ENCODE measurements around the gene B4GALT2. TPM values are rescaled to one million over a fixed set of nuclear protein-coding genes. Genes with fewer than 3 reads are reported as not detected.

Gene B4GALT2
- total and polyA plus RNA-seq, 2 donors (not counting 1 experiment from before 2014, with no cell fraction given), result 4.6 to 6.5 TPM

- Mint-ChIP-seq H3K27ac (peak overlapping the region; percentile 86), H3K9me3 (ENCODE audit: insufficient read depth) (no peaks in the 10 kb centered on the region), H3K27me3 (no peaks in the 10 kb centered on the region), H3K4me1 (peaks cover 38% of the 10 kb centered on the region), H3K4me3 (peak overlapping the region; percentile 89)
- ChIA-PET POLR2A (interaction anchor here (0.6 to 0.7 kb wide), 5 partner anchors 44 to 1784 kb away, joined by 3 to 6 read pairs (median 4); no protein-coding TSS in a partner anchor), CTCF (interaction anchor here (0.6 to 17.1 kb wide), 6 partner anchors 11 to 159 kb away, joined by 3 to 227 read pairs (median 6); no protein-coding TSS in a partner anchor)
- Histone ChIP-seq H3K27ac (ENCODE audit: low read length in 2 of 2) (no peak overlapping the region), H3K4me3 (ENCODE audit: control extremely low read depth in 1 of 5, extremely low read depth in 1 of 5, insufficient read depth in 1 of 5, low read depth in 2 of 5, low read length in 4 of 5) (no peak overlapping the region), H3K36me3 (replicated peaks in 1 of 2; ENCODE audit: control extremely low read depth in 1 of 2, control insufficient read depth in 1 of 2, extremely low read depth in 1 of 2, insufficient read depth in 2 of 2, low read length in 1 of 2) (no peaks in the 10 kb centered on the region), H3K4me1 (ENCODE audit: control insufficient read depth in 2 of 2, insufficient read depth in 2 of 2, low read length in 2 of 2) (peaks cover 10 to 29% of the 10 kb centered on the region in 2 donors), H3K79me2 (ENCODE audit: control insufficient read depth, insufficient read depth, low read length) (no peaks in the 10 kb centered on the region), H3K9ac (ENCODE audit: low read length) (no peak overlapping the region), H2AFZ (ENCODE audit: insufficient read depth, low read depth, low read length, poor library complexity, severe bottlenecking) (no peak overlapping the region), H4K20me1 (ENCODE audit: control insufficient read depth, insufficient read depth, low read length, poor library complexity, severe bottlenecking) (no peaks in the 10 kb centered on the region), H3K27me3 (replicated peaks in 1 of 4; ENCODE audit: control extremely low read depth in 1 of 4, control insufficient read depth in 3 of 4, insufficient read depth in 4 of 4, low read length in 3 of 4) (no peaks in the 10 kb centered on the region), H3K4me2 (replicated peaks; ENCODE audit: low read depth, low read length, poor library complexity, severe bottlenecking) (no peak overlapping the region), H3K9me3 (ENCODE audit: control extremely low read depth in 1 of 3, control insufficient read depth in 2 of 3, insufficient read depth in 1 of 3, low read length in 2 of 3) (no peaks in the 10 kb centered on the region)
- TF ChIP-seq EZH2 (IDR thresholded peaks at IDR 0.05; ENCODE audit: borderline replicate concordance, insufficient read depth, low read depth, low read length, poor library complexity, severe bottlenecking) (no peak), CTCF (IDR thresholded peaks at IDR 0.05) (no peak)
- no peak for DNase-seq
- intact Hi-C loops (cut with micrococcal nuclease), result no loop called here
- peak; percentile 22 for ATAC-seq (ENCODE audit: low read depth)
- WGBS (ENCODE audit: insufficient coverage), result 78% methylated on average over 9 of the region's 13 CpGs
Measured at GRCh38 chr1:44024903-44025525, 46.0 kb downstream of the B4GALT2 start.

GRCh38 chr1:44025816-44026215 is 46.8 kb downstream of the B4GALT2 start:
- TF ChIP-seq CTCF (IDR thresholded peaks at IDR 0.05), result no peak
- WGBS (ENCODE audit: insufficient coverage), result 100% methylated on average over 2 of the region's 3 CpGs
- no peaks in the 10 kb centered on the region for H3K36me3 ChIP-seq (replicated peaks in 1 of 2; ENCODE audit: control extremely low read depth in 1 of 2, control insufficient read depth in 1 of 2, extremely low read depth in 1 of 2, insufficient read depth in 2 of 2, low read length in 1 of 2)
- H3K27me3 ChIP-seq (replicated peaks in 1 of 4; ENCODE audit: control extremely low read depth in 1 of 4, control insufficient read depth in 3 of 4, insufficient read depth in 4 of 4, low read length in 3 of 4), result no peaks in the 10 kb centered on the region
- POLR2A ChIA-PET, result interaction anchor here (0.6 to 0.7 kb wide), 5 partner anchors 45 to 1784 kb away, joined by 3 to 6 read pairs (median 4); no protein-coding TSS in a partner anchor
- intact Hi-C loops (cut with micrococcal nuclease), result no loop called here
- H3K4me3 Mint-ChIP-seq, result peak overlapping the region; percentile 54
- H3K4me1 ChIP-seq (ENCODE audit: control insufficient read depth in 2 of 2, insufficient read depth in 2 of 2, low read length in 2 of 2), result peaks cover 10 to 29% of the 10 kb centered on the region in 2 donors
- no peaks in the 10 kb centered on the region for H3K27me3 Mint-ChIP-seq
- no peak overlapping the region for H3K9ac ChIP-seq (ENCODE audit: low read length)
- H4K20me1 ChIP-seq (ENCODE audit: control insufficient read depth, insufficient read depth, low read length, poor library complexity, severe bottlenecking), result no peaks in the 10 kb centered on the region
- H3K79me2 ChIP-seq (ENCODE audit: control insufficient read depth, insufficient read depth, low read length), result no peaks in the 10 kb centered on the region
- CTCF ChIA-PET, result interaction anchor here (0.6 to 17.1 kb wide), 5 partner anchors 10 to 159 kb away, joined by 3 to 227 read pairs (median 6); no protein-coding TSS in a partner anchor
- peaks cover 39% of the 10 kb centered on the region for H3K4me1 Mint-ChIP-seq
- H3K27ac Mint-ChIP-seq, result peak overlapping the region; percentile 81
- no peaks in the 10 kb centered on the region for H3K9me3 ChIP-seq (ENCODE audit: control extremely low read depth in 1 of 3, control insufficient read depth in 2 of 3, insufficient read depth in 1 of 3, low read length in 2 of 3)
- peak overlapping the region in 1 of 2 donors; percentile 6 for H3K27ac ChIP-seq (ENCODE audit: low read length in 2 of 2)
- H3K4me2 ChIP-seq (replicated peaks; ENCODE audit: low read depth, low read length, poor library complexity, severe bottlenecking), result peak overlapping the region; percentile 37
- peak overlapping the region; percentile 45 for H2AFZ ChIP-seq (ENCODE audit: insufficient read depth, low read depth, low read length, poor library complexity, severe bottlenecking)
- DNase-seq, result peak; percentile 36
- H3K9me3 Mint-ChIP-seq (ENCODE audit: insufficient read depth), result no peaks in the 10 kb centered on the region
- ATAC-seq (ENCODE audit: low read depth), result no peak
- peak overlapping the region in 1 of 5 experiments; percentile 23 for H3K4me3 ChIP-seq (ENCODE audit: control extremely low read depth in 1 of 5, extremely low read depth in 1 of 5, insufficient read depth in 1 of 5, low read depth in 2 of 5, low read length in 4 of 5)
